Tibial nerve (tissue), 4 donors: ENCODE results near the gene NDUFC2.

Experiments
- CTCF ChIP-seq, 5 experiments: fragments of 200-600 bp in 3 of 5; fragments of 450-650 bp in 2 of 5; sonication (generic) in 3 of 5; IDR thresholded peaks; one replicate each; pipeline ENCODE4 v1.5.1; 2016 to 2019; ENCODE audit warnings: antibody characterized with exemption in 5 of 5, mild to moderate bottlenecking in 3 of 5, moderate library complexity in 2 of 5
- EP300 ChIP-seq, 2 donors: sonication (generic); formaldehyde crosslinking; IDR thresholded peaks; one replicate each; pipeline ENCODE4 v1.6.1; 2017; ENCODE audit warnings: antibody characterized with exemption in 2 of 2, mild to moderate bottlenecking in 1 of 2
- POLR2A ChIP-seq, 2 donors: fragments of 450-650 bp; IDR thresholded peaks; one replicate each; pipeline ENCODE4 v1.6.1; 2017; ENCODE audit warnings: antibody characterized with exemption in 2 of 2, mild to moderate bottlenecking in 2 of 2, moderate library complexity in 2 of 2

GRCh38 chr11:78074756-78075155 is 4.9 kb downstream of the NDUFC2 start:
- TF ChIP-seq CTCF (IDR thresholded peaks at IDR 0.05): no peak
- TF ChIP-seq EP300 (IDR thresholded peaks at IDR 0.05): no peak
- TF ChIP-seq POLR2A (IDR thresholded peaks at IDR 0.05): no peak
